NCI-H2227 (cell line): ENCODE results near the gene JUNB.

Experiments
- DNase-seq: peaks from one replicate; lab custom pipeline; 2025; ENCODE audit not compliant: unreplicated experiment; lab: John Stamatoyannopoulos, UW

JUNB gene

DNA sequence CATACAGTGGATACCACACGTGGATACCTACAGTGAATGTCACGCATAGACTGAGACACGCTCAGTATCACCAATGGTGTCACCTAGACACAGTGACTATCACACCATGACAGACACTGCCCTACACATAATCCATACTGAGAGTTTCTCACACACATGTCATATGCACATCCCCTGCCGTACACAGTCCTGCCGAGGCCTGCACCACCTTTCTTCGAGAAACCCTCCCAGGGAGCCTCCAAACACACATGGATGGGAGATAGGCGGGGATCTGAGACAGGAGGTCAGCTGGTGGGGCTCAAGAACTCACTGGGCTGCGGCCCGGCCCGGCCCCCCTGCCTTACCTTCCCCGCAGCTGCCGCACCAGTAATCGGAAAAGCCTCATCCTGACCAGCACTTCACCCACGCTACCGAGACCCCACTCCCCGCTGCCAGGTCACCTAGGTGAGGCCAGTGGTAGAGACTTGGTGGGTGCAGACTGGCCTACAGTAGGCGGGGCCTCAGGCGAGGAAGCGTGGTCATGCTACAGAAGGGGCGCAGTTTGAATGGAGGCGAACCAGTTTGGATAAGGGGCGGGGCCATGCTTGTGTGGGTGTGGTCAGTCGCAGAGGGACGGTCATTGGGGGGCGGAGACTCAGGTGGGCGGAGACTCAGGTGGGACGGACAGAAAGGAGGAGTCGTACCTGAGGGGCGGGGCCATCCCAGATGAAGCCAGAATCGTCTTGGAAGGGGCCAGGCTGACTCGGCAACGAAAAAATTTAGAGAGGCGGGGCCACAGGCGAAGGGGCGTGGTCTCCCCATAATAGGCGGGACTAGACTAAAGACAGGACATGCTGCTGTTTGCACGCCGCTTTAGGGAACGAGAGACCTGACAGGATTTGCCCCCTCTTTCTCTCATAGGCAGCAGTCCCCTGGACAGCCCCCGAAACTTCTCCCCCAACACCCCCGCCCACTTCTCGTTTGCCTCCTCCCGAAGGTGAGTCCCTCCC lies 49.1 kb downstream of the JUNB start:
- peak; percentile 81 for DNase-seq

DNA sequence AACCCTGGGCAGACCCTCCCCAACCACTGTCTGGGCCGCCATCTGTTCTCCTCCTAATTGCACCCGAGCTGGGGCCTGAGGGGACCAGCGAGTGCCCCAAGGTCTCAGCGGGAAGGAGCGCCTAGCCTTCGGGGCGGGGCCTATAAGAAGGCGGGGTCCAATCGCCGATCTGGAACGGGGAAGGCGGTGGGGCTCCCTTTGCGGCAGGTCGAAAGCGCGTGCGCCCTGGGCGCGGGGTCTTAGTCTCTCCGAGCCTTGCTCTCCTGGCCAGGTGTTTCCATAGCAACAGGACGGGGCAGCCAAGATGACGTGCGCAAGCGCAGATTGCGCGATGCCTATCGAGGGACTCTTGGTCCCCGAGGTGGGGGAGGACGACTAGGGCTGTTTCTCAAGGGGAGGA lies 49.8 kb downstream of the JUNB start:
- DNase-seq: peak; percentile 96

DNA sequence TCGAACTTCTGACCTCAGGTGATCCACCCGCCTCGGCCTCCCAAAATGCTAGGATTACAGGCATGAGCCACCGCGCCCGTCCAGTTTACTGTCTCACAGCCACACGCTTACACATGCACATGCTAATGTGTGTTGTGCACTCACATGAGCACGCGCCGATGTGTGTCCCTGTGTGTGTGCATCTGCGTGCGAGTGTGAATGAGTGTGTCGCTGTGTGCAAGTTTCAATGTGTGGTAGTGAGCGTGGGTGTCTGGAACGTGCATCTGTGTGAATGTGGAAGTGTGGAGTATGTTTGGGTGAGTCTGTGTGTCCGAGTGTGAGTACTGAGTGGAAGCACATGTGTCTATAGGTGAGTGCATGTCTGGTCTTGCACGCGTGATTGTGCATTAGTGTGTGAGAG lies 51.2 kb downstream of the JUNB start:
- DNase-seq: no peak
